Lung microvascular endothelial cell (primary cell): ENCODE results near the gene GPR107. TPM values are rescaled to one million over a fixed set of nuclear protein-coding genes. Genes with fewer than 3 reads are reported as not detected.
A peak's percentile ranks its signal among the peaks of the same experiment; 100 is the strongest.

Source experiments
- DNase-seq, 2 donors: peaks; one replicate each; pipeline versions ENCODE4 v3.0.0 to v3.0.0-alpha.2; 2010; ENCODE audit warnings: low read depth in 2 of 2
- total RNA-seq: library from RNA; depleted of rRNA; stranded (reverse); fragments of >200 nt; gene quantifications from 2 replicates; pipeline ENCODE4 v1.2.1, GENCODE V29; 2014

The GPR107 gene
- total RNA-seq, 1 donor from 2014 or later: 20.4 TPM

- no peak for DNase-seq
These were observed 26.0 kb upstream of the GPR107 start for GRCh38 chr9:130027533-130028365.

- DNase-seq: peak in 1 of 2 donors; percentile 77
These were observed 25.0 kb upstream of the GPR107 start for GRCh38 chr9:130028493-130029222.

GRCh38 chr9:130029223-130029973 lies 24.3 kb upstream of the GPR107 start:
- no peak for DNase-seq

- no peak for DNase-seq
These were observed 23.0 kb upstream of the GPR107 start for GRCh38 chr9:130030651-130031127.

- peak in 1 of 2 donors; percentile 54 for DNase-seq
These were observed 19.1 kb upstream of the GPR107 start for GRCh38 chr9:130034570-130034969.

- DNase-seq: peak in 1 of 2 donors; percentile 68
These were observed 17.6 kb upstream of the GPR107 start for GRCh38 chr9:130036099-130036498.

- peak; percentile 26 to 43 for DNase-seq
These were observed 14.1 kb upstream of the GPR107 start for GRCh38 chr9:130039528-130040147.

GRCh38 chr9:130040984-130041647 lies 12.6 kb upstream of the GPR107 start:
- no peak for DNase-seq

- peak in 1 of 2 donors; percentile 30 for DNase-seq
These were observed 11.9 kb upstream of the GPR107 start for GRCh38 chr9:130041648-130042405.

- DNase-seq: peak in 1 of 2 donors; percentile 38
These were observed 11.3 kb upstream of the GPR107 start for GRCh38 chr9:130042406-130042884.

GRCh38 chr9:130042885-130043653 lies 10.6 kb upstream of the GPR107 start, which contains the start of gene FNBP1:
FNBP1 (minus strand) TSS chr9:130043189; CDS start chr9:130042975, 214 bp downstream.
- DNase-seq: peak; percentile 80 to 87

GRCh38 chr9:130043654-130044623 lies 9.8 kb upstream of the GPR107 start:
- peak; percentile 62 to 84 for DNase-seq

GRCh38 chr9:130045725-130046450 lies 7.8 kb upstream of the GPR107 start:
- no peak for DNase-seq

- DNase-seq: no peak
These were observed 4.1 kb upstream of the GPR107 start for GRCh38 chr9:130049431-130050210.

GRCh38 chr9:130050462-130050861 lies 3.2 kb upstream of the GPR107 start:
- DNase-seq: no peak

GRCh38 chr9:130051855-130052254 lies 1.9 kb upstream of the GPR107 start:
- no peak for DNase-seq
